Activated T-cell treated with anti-CD3 and anti-CD28 coated beads, Interleukin-2, amount 50 U/mL, for 1 hour (primary cell): ENCODE data around the gene JKAMP.
"Not testable (repeated sequence)": the region's sequence is repeated elsewhere in the genome, so short reads cannot be mapped to it uniquely, and the experiment has no call there.

Experiments used
- DNase-seq: peaks from one replicate; pipeline ENCODE4 v3.0.0-alpha.2; 2020

The JKAMP gene, protein sequence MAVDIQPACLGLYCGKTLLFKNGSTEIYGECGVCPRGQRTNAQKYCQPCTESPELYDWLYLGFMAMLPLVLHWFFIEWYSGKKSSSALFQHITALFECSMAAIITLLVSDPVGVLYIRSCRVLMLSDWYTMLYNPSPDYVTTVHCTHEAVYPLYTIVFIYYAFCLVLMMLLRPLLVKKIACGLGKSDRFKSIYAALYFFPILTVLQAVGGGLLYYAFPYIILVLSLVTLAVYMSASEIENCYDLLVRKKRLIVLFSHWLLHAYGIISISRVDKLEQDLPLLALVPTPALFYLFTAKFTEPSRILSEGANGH

DNA sequence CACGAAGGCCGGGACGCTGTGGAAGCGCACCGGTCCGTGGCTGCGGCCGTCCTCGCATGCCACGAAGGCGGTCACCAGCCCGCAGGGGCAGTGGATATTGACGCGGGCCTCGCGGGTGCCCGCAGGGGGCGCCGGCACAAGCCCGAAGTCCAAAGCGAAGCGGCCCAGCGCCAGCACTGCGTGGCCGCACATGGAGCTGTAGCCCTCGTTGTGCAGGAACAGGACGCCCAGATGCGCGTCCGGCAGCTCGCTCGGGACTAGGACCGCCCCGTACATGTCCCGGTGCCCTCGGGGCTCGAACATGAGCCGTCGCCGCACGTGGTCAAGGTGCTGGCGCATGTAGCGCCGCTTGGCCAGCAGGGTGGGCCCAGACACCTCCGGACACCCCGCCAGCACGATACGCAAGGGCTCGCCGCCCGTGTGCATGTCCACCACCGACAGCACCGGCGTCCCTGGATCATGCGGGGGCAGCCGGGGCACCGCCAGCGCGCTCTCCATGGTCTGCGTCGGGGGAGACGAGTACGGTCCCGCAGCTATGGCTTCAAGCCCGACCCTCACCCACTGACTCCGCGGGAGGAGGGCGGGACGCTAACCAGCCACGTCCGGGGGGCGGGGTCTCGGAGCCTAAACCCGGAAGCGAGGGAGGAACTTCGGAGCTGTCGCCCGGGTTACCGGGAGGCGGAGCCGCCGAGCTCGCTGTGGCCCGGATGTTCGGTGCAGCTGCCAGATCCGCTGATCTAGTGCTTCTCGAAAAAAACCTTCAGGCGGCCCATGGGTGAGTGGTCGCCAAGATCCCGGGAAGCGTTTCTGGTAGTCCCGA is at the start of gene JKAMP, which contains the start of gene L3HYPDH:
JKAMP (plus strand) TSS at position 699 of the 820 bp plus-strand sequence; CDS start at position 772, 73 bp downstream.
L3HYPDH (minus strand) TSS at position 590 of the 820 bp plus-strand sequence; CDS start at position 498, 92 bp downstream.
- DNase-seq = peak; percentile 98

GRCh38 chr14:59435101-59435500 is 49.2 kb upstream of the JKAMP start:
- no peak for DNase-seq

DNA sequence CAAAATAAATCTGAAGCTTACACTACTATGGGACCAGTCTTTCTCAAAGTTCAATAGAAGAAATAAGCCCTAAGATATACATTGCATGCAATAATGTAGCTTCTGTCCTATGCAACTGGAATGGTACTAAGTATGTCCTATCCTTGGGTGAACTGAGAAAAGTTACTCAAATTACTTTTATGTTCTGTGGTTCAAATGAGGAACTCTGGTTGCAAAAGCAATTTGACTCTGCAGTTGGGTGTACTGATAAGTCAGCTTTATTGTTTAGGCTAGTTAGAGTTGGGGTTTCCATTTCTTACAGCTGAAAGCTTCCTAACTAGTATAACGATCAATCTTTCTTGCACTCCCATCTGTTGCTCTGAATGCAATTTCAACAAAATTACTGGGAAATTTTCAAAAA is 48.3 kb upstream of the JKAMP start:
- DNase-seq = no peak

DNA sequence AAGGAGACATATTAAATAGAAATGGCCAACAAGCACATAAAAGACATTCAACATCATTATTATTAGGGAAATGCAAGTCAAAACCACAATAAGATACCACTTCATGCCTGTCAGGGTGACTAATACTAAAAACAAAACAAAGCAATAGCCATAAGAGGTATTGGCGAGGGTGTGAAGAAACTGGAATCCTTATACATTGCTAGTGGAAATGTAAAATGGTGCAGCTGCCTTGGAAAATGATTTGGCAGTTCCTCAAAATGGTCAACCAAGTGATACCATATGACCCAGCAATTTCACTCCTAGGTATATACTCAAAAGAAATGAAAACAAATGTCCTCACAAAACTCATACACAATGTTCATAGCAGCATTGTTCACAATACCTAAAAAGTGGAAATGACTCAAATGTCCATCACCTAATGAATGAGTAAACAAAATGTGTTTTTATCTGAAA is 46.1 kb upstream of the JKAMP start:
- no peak for DNase-seq

GRCh38 chr14:59439256-59439965 is 44.9 kb upstream of the JKAMP start:
- no peak for DNase-seq

GRCh38 chr14:59448673-59449072 is 35.6 kb upstream of the JKAMP start:
- DNase-seq = not testable (repeated sequence)

DNA sequence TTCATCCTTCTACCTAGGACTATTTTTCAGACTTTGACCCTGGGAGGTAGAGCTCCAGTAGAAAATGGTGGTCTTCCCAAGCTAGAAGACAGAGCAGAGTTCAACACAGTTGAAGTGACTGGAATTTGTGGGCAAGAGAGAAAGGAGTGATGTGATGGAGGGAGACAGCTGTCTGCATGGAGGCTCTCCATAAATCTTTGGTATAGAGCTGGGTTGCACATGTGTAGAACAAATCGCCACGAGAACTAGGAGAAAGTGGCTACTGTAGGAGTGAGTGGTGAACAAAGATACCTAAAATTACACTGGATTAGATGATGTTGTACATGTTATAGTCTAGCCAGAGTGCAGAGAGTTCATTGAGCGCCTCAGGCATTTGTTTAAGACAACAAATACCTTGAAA is 33.6 kb upstream of the JKAMP start:
- DNase-seq = no peak

DNA sequence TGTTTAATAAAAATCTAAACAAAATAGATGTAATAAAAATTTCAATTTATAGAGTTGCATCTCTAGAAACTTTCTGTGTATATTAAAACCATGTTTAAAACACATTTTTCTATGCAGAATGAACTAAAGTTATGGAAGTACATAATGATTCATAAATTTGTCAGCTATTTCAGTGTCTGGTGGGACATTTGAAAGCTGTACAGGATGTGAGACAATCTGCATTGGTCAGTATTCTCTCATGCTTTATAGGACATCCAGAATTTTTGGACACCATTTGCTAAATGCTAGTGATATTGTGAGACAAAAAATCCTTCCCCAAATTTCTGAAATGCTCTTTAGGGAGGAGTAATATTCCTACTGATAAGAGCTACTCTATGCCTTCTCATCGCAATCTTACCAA is 32.5 kb upstream of the JKAMP start:
- no peak for DNase-seq

DNA sequence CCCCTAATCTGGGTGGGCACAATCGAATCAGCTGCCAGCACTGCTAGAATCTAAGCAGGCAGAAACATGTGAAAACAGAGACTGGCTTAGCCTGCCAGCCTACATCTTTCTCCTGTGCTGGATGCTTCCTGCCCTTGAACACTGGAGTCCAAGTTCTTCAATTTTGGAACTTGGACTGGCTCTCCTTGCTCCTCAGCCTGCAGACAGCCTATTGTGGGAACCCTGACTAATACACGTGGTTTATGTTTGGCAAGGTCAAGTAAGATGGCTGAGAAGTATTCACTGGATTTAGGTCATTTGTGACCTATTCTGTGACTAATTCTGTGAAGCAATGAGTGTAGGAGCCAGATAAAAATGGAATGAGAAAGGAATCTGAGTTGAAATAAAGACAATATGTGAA is 30.2 kb upstream of the JKAMP start:
- DNase-seq = no peak

DNA sequence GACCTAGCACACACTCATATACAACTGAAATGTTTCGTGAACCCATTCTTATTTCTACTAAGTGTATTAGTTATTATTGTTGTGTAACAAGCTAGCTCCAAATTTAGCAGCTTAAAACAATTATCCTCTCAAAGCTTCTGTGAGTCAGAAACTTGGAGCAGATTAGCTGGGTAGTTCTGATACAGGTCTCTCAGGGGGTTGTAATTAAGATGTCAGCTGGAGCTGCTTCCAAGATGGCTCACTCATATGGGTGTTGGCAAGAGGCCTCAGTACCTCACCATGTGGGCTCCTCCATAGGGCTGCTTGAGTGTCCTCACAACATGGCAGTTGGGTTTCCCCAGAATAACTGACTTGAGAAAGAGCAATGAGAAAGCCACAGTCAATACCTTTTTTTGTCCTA is 28.9 kb upstream of the JKAMP start:
- no peak for DNase-seq

DNA sequence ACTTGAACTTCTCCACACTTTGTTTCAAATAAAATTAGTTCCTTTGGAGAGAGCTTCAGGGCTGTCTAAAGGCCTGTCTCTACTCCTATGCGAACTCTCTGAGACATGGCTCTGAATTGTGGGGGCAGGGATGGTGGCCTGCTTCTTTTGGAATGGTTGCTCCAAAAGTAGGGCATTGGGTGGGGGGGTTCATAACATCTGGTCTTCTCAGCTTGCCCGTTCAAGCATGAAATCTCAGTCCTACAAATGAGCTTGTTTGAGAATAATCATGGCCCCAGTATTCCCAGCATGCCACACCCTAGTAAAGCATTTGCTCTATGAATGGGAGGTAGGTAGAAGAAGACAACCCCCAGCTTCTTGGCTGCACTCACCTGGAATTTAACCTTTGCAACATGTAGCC is 25.8 kb upstream of the JKAMP start:
- DNase-seq = no peak

DNA sequence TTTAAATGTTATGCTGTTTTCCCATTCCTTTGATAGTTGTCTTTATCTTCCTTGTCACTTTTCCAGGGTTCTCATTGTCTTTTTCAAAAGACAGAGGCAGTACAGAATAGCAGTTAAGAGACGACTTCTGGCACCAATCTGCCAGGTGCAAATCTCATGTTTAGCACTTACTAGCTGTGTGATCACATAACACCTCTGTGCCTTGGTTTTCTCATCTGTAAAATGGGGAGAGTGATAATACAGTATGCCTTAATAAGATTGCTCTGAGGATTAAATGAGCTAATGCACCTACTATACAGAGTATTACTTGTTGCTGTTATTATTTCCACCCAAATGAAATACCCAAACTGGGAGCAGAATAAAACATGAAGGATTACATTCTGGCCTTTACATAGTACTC is 23.9 kb upstream of the JKAMP start:
- no peak for DNase-seq

GRCh38 chr14:59461891-59462290 is 22.4 kb upstream of the JKAMP start:
- DNase-seq = no peak

DNA sequence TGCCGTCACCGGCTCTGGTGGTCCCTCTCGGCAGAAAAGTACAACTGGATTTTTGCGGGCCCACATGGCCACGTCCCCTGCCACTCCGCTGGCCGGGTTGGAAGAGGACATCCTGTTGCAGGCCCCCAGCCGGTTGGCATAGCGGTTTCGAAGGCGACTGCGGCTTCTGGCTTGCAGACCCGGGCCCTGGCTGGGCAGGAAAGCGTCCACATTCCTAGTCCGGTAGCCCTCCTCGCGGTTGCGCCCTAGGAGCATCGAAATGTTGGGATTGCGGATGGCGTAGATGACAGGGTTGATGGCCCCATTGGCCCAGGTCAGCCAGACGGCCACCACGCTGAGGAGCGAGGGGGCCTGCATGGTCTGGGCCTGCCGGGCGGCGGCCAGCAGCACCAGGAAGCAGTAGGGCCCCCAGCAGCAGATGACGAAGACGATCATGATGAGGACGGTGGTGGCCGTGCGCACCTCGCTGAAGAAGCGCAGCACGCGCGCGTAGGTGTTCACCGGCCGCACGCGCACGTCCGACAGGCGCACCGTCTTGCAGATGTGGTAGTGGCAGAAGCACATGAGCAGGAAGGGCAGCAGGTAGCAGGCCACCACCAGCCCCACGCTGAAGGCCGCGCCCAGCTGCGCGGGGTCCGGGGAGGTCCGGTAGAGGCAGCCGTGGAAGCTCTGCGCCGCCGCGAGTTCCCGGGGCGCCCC is 20.4 kb upstream of the JKAMP start:
- DNase-seq = no peak

DNA sequence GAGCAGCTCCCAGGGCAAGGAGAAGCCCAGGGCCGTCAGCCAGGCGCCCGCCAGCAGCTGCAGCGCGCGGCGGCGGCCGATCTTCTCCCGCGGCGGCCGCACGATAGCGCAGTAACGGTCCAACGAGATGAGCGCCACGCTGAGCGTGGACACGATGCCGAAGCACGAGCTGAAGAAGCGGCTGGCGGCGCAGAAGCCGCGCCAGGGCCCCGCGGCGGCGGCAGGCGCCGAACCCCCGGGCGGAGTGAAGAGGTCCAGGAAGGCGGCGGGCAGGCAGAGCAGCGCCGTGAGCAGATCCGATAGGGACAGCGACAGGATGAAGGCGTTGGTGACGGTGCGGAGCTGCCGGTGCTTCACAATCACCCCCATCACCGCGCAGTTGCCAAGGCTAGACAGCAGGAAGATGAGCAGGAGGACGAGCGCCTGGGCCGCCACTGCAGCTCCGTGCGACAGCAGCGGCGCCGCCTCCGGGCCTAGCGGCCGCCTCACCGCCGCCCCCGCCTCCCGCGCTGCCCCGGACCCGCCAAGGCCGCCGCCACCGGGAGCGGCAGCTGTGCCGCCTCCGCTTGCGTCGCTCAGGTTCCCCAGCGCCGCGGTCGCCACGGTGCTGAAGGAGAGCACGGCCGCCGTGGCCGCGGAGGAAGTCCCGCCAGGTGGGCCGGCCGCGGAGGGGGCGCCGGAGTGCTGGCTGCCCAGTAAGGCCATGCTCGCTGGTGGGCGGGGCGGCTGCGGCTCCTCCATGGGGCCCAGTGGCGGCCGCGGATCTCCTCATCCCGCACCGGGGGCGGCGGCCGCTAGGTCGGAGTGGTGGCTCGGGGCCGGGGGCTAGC is 19.6 kb upstream of the JKAMP start:
- DNase-seq = peak; percentile 66

GRCh38 chr14:59465316-59466135 is 18.8 kb upstream of the JKAMP start, which contains the start of gene GPR135:
TSS of gene GPR135 (minus strand) at chr14:59465380. CDS start at chr14:59465226, 154 bp downstream.
- DNase-seq = no peak

DNA sequence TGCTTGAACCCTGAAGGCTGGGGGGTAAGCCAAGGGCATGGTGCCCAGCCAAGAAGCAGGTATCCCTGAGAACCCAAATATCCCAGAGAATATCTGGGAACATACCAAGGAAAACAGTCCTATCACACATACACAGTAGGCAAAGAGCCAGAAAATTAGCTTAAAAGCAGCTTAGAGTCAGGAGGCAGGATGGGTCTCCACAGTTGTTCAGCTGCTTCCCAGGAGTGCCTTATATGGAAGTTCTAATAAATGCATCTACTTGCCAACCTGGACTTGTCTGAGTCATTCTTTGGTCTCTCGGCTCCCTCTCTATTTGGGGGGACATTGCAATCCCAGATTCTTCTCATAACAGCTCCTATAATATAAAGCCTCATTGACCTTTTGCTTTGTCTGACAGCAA is 10.1 kb upstream of the JKAMP start:
- no peak for DNase-seq

DNA sequence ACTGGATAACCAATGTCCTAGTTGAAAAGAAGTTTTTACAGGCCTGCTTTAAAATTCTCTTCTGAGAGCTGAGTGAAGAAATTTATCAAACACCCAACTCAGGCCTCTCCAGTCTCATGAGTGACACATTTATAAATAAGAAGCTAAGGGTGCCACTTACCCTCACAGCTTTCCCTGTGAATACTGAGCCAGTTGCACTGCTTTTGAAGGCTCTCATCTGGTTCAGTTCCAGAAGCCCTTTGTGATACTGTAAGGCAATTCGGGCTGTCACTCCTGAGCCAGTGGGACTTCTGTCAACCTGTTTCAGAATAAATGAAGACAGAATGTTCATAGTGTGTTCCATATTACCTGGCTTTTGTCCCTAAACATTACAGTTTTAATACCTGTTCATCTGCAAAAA is 8.6 kb upstream of the JKAMP start:
- DNase-seq = no peak

DNA sequence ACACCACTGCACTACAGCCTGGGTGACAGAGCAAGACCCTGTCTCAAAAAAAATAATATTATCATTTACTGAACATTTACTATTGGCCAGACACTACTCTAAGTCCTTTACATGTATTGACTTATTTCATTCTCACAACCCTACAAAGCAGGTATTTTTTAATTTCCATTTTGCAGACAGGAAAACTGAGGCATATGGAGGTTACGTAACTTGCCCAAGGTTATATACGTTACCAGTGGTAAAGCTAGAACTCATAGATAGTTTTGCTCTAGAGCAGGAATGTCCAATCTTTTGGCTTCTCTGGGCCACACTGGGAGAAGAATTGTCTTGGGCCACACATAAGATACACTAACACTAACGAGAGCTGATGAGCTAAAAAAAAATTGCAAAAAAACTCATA is 5.8 kb upstream of the JKAMP start:
- no peak for DNase-seq

DNA sequence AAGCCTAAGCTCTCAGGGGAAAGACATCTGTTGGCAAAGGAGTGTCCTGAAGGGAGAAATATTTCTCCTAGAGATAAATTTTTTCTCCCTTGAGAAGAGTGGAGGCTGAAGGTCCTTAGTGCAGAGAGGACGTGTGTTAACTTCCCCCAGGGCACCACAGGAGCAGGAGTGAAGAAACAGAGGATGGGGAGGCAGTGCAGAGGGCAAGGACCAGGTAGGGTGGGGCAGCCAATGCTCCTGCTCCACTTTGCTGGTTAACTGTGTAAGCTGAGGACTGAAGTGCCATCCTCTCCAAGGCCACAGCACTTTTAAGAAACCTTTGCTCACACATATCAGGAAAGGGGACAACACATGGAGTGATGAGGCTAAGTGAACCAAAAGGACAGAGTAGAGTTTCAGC is 4.2 kb upstream of the JKAMP start:
- no peak for DNase-seq

GRCh38 chr14:59481407-59481806 is 2.9 kb upstream of the JKAMP start:
- DNase-seq = no peak
